Activated naive CD4-positive, alpha-beta T cell treated with anti-CD3 and anti-CD28 coated beads for 36 hours (primary cell): ENCODE measurements around the gene GDF10. TPM values are rescaled to one million over a fixed set of nuclear protein-coding genes. Genes with fewer than 3 reads are reported as not detected.

Experiments used
- CTCF ChIA-PET: fragments of 350-600 bp; sonication (Branson Sonifier 250); formaldehyde crosslinking; loops from one replicate; lab custom pipeline; 2021; ENCODE audit warnings: antibody characterized with exemption; lab: Charles Lee
- DNase-seq: peaks from one replicate; pipeline ENCODE4 v3.0.0-alpha.2; 2020
- H3K27ac Mint-ChIP-seq: one replicate; pipeline ENCODE4 v1.8.0; 2021; ENCODE audit warnings: mild to moderate bottlenecking, mixed read lengths
- H3K27me3 Mint-ChIP-seq: one replicate; pipeline ENCODE4 v1.8.0; 2021; ENCODE audit warnings: low read depth, mixed read lengths
- H3K36me3 Mint-ChIP-seq: one replicate; pipeline ENCODE4 v1.8.0; 2021; ENCODE audit warnings: low read depth, mixed read lengths
- H3K4me1 Mint-ChIP-seq: one replicate; pipeline ENCODE4 v1.8.0; 2021; ENCODE audit warnings: low read depth, mixed read lengths
- H3K4me3 Mint-ChIP-seq: one replicate; pipeline ENCODE4 v1.8.0; 2021; ENCODE audit warnings: mild to moderate bottlenecking, moderate library complexity, mixed read lengths
- H3K9me3 Mint-ChIP-seq: one replicate; pipeline ENCODE4 v1.8.0; 2021; ENCODE audit warnings: mixed read lengths
- intact Hi-C: fragments of 100-400 bp; cut with micrococcal nuclease; formaldehyde crosslinking; loops from one replicate; pipeline ENCODE4 v1.15.1; 2023
- total RNA-seq, 2 experiments: library from RNA; stranded (reverse); gene quantifications; one replicate each; pipeline ENCODE4 v1.2.3, GENCODE V29; 2021

GDF10 gene
- total RNA-seq, 2 experiments from 2014 or later, result 0.12 to 0.19 TPM

DNA sequence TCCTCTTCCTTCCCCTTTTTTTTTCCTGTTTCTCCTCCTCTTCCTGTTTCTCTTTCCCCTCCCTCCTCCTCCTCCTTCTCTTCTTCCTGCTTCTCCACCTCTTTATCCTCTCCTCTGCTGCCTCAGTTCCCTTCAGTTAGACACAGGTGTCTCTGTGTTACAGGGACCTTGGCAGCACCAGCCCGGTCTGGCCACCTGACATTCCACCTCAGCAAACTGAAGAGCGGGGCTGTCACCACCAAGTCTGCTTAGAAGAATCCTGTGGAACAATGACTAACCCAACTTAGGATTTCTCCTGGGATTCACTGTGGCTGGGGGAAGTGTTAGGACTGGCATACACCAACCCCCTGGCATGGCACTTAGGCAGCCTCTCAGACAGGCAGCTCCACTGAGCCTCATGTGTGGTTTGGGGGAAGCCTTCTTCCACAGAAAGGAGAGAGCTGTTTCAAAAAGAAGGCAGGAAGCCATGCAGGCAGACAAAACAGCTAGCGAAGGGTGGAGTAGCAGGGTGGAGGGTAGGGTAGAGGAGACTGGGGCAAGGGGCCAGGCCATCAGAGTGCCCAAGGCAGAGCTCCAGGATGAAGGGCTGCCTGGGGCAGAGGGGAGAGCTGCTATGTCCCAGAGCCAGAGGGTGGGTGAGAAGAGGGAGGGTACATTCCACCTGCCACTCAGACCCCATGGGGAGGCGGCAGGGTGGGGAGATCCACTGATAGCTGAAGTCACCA lies 13.2 kb upstream of the GDF10 start:
- Mint-ChIP-seq H3K4me3 (no peak overlapping the region), H3K4me1 (peaks cover 29% of the 10 kb centered on the region), H3K9me3 (no peaks in the 10 kb centered on the region), H3K27me3 (no peaks in the 10 kb centered on the region), H3K27ac (no peak overlapping the region), H3K36me3 (no peaks in the 10 kb centered on the region)
- CTCF ChIA-PET, result interaction anchor here (0.9 to 1.7 kb wide), 6 partner anchors 25 to 262 kb away, joined by 3 to 7 read pairs (median 3); no protein-coding TSS in a partner anchor
- DNase-seq, result no peak
- intact Hi-C loops, result loop anchor here (2.0 kb wide), 1 partner anchor 26 kb away; no protein-coding TSS in a partner anchor

- DNase-seq, result no peak
- intact Hi-C loops, result loop anchor here (2.0 kb wide), 1 partner anchor 27 kb away; no protein-coding TSS in a partner anchor
- H3K36me3 Mint-ChIP-seq, result no peaks in the 10 kb centered on the region
- H3K27me3 Mint-ChIP-seq, result no peaks in the 10 kb centered on the region
- H3K4me3 Mint-ChIP-seq, result no peak overlapping the region
- no peaks in the 10 kb centered on the region for H3K9me3 Mint-ChIP-seq
- peaks cover 29% of the 10 kb centered on the region for H3K4me1 Mint-ChIP-seq
- no peak overlapping the region for H3K27ac Mint-ChIP-seq
- CTCF ChIA-PET, result interaction anchor here (1.1 to 1.7 kb wide), 3 partner anchors 26 to 262 kb away, joined by 3 to 5 read pairs (median 3); no protein-coding TSS in a partner anchor
Observed at GRCh38 chr10:47287365-47287802, 12.6 kb upstream of the GDF10 start.

- CTCF ChIA-PET, result interaction anchor here (1.7 to 2.2 kb wide), 2 partner anchors 239 to 263 kb away, joined by 5 to 6 read pairs; no protein-coding TSS in a partner anchor
- peaks cover 29% of the 10 kb centered on the region for H3K4me1 Mint-ChIP-seq
- intact Hi-C loops, result loop anchor here (2.0 kb wide), 1 partner anchor 27 kb away; no protein-coding TSS in a partner anchor
- no peak overlapping the region for H3K4me3 Mint-ChIP-seq
- no peak for DNase-seq
- H3K9me3 Mint-ChIP-seq, result no peaks in the 10 kb centered on the region
- no peaks in the 10 kb centered on the region for H3K27me3 Mint-ChIP-seq
- no peak overlapping the region for H3K27ac Mint-ChIP-seq
- H3K36me3 Mint-ChIP-seq, result no peaks in the 10 kb centered on the region
Observed at GRCh38 chr10:47287805-47288204, 12.2 kb upstream of the GDF10 start.

DNA sequence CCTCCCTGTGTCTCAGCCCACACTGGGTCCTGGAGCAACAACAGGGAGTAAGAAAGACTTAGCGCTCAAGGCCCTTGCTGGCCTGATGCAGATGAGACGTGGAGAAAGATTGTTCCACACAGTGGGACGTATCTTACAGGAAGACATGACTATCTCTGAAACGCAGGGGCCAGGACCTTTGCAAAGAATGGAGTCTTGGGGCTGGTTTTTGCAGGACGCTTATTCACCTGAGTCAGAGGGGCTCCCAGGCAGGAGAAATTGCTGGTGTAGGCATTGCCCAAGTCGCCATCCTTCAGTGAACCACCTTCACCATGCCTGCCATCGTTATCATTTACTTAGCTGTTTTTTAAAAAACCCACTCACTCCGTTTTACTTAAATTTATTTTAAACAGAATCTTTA lies 11.8 kb upstream of the GDF10 start:
- Mint-ChIP-seq H3K4me3 (no peak overlapping the region), H3K4me1 (peaks cover 29% of the 10 kb centered on the region), H3K36me3 (no peaks in the 10 kb centered on the region), H3K9me3 (no peaks in the 10 kb centered on the region), H3K27ac (no peak overlapping the region), H3K27me3 (no peaks in the 10 kb centered on the region)
- no peak for DNase-seq
- CTCF ChIA-PET, result interaction anchor here (2.2 kb wide), 1 partner anchor 240 kb away, joined by 6 read pairs; no protein-coding TSS in a partner anchor
- intact Hi-C loops, result no loop called here

- intact Hi-C loops, result no loop called here
Observed at GRCh38 chr10:47288916-47289495, 11.0 kb upstream of the GDF10 start.

DNA sequence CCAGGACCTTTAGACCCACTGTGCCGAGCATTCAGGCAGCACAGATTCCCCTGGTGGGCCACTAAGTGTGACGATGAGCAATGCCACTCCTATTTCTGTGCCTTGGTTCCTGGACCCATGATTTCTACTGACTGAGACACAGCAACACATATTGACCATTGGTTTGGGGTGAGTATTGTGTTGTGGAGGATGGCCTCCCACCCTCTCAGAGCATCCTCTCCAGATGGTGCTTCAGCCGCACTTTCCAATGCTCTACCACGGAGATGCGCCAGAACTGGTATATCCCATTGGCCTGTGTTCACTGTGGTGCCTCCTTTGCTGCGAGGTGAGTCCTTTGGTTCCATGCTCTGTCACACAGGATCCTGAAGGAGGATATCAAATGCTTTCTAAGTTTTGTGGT lies 10.1 kb upstream of the GDF10 start:
- no peaks in the 10 kb centered on the region for H3K9me3 Mint-ChIP-seq
- no peak overlapping the region for H3K27ac Mint-ChIP-seq
- intact Hi-C loops, result no loop called here
- DNase-seq, result no peak
- CTCF ChIA-PET, result interaction anchor here (1.0 to 2.2 kb wide), 3 partner anchors 10 to 242 kb away, joined by 3 to 6 read pairs (median 3); partner anchors contain the start of gene GDF10
- H3K36me3 Mint-ChIP-seq, result no peaks in the 10 kb centered on the region
- peaks cover 26% of the 10 kb centered on the region for H3K4me1 Mint-ChIP-seq
- no peak overlapping the region for H3K4me3 Mint-ChIP-seq
- no peaks in the 10 kb centered on the region for H3K27me3 Mint-ChIP-seq

More at GRCh38 chr10:47288916-47289495, 11.0 kb upstream of the GDF10 start:
- Mint-ChIP-seq H3K4me3 (no peak overlapping the region), H3K9me3 (no peaks in the 10 kb centered on the region), H3K27ac (no peak overlapping the region), H3K4me1 (peaks cover 29% of the 10 kb centered on the region), H3K36me3 (no peaks in the 10 kb centered on the region), H3K27me3 (no peaks in the 10 kb centered on the region)
- DNase-seq, result no peak
- CTCF ChIA-PET, result interaction anchor here (1.0 to 2.2 kb wide), 3 partner anchors 9 to 241 kb away, joined by 3 to 6 read pairs (median 3); partner anchors contain the start of gene GDF10

GRCh38 chr10:47290338-47290737 lies 9.7 kb upstream of the GDF10 start:
- Mint-ChIP-seq H3K27me3 (no peaks in the 10 kb centered on the region), H3K4me1 (peaks cover 22% of the 10 kb centered on the region), H3K4me3 (no peak overlapping the region), H3K9me3 (no peaks in the 10 kb centered on the region), H3K36me3 (no peaks in the 10 kb centered on the region), H3K27ac (no peak overlapping the region)
- no peak for DNase-seq
- CTCF ChIA-PET, result interaction anchor here (1.6 kb wide), 1 partner anchor 243 kb away, joined by 3 read pairs; no protein-coding TSS in a partner anchor
- intact Hi-C loops, result no loop called here

- no peak for DNase-seq
- H3K27me3 Mint-ChIP-seq, result no peaks in the 10 kb centered on the region
- CTCF ChIA-PET, result interaction anchor here (1.6 kb wide), 1 partner anchor 244 kb away, joined by 3 read pairs; no protein-coding TSS in a partner anchor
- H3K36me3 Mint-ChIP-seq, result no peaks in the 10 kb centered on the region
- H3K27ac Mint-ChIP-seq, result no peak overlapping the region
- H3K4me1 Mint-ChIP-seq, result peaks cover 9% of the 10 kb centered on the region
- no peaks in the 10 kb centered on the region for H3K9me3 Mint-ChIP-seq
- intact Hi-C loops, result no loop called here
- H3K4me3 Mint-ChIP-seq, result no peak overlapping the region
Observed at GRCh38 chr10:47291682-47292081, 8.3 kb upstream of the GDF10 start.

- H3K4me1 Mint-ChIP-seq, result no peaks in the 10 kb centered on the region
- H3K4me3 Mint-ChIP-seq, result no peak overlapping the region
- CTCF ChIA-PET, result no interaction called here
- intact Hi-C loops, result no loop called here
- no peaks in the 10 kb centered on the region for H3K9me3 Mint-ChIP-seq
- no peaks in the 10 kb centered on the region for H3K36me3 Mint-ChIP-seq
- H3K27me3 Mint-ChIP-seq, result no peaks in the 10 kb centered on the region
- H3K27ac Mint-ChIP-seq, result no peak overlapping the region
- DNase-seq, result no peak
Observed at GRCh38 chr10:47294057-47294456, 5.9 kb upstream of the GDF10 start.

GRCh38 chr10:47294501-47294900 lies 5.5 kb upstream of the GDF10 start:
- Mint-ChIP-seq H3K4me1 (peaks cover under 1% of the 10 kb centered on the region), H3K27me3 (peaks cover under 1% of the 10 kb centered on the region), H3K36me3 (no peaks in the 10 kb centered on the region), H3K4me3 (no peak overlapping the region), H3K27ac (no peak overlapping the region), H3K9me3 (no peaks in the 10 kb centered on the region)
- CTCF ChIA-PET, result no interaction called here
- intact Hi-C loops, result no loop called here
- no peak for DNase-seq

DNA sequence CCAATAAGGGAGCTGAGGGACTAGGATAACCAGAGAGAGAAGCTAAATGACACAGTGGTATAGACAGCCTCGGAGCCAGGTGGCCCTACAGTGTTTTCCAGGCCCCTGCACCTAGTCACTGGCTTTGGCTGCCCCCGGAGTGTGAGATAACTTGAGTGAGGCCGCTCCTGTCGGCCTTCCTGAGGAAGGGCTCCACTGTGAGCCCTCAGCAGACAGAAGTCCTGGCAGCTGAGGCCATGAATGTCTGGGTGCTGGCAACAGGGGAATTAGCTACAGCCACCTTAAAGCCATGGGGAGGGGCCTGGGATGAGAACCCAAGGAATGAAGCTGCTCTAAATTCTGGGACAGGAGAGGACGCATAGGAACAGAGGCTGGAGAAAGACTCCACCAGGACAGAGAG lies 4.6 kb upstream of the GDF10 start:
- Mint-ChIP-seq H3K27me3 (peaks cover 3% of the 10 kb centered on the region), H3K9me3 (no peaks in the 10 kb centered on the region), H3K27ac (no peak overlapping the region), H3K36me3 (no peaks in the 10 kb centered on the region), H3K4me1 (peaks cover 4% of the 10 kb centered on the region), H3K4me3 (no peak overlapping the region)
- no peak for DNase-seq
- intact Hi-C loops, result no loop called here
- CTCF ChIA-PET, result interaction anchor here (1.5 to 2.3 kb wide), 2 partner anchors 12 to 35 kb away, joined by 4 to 9 read pairs; no protein-coding TSS in a partner anchor

- no peak for DNase-seq
- intact Hi-C loops, result no loop called here
- no peak overlapping the region for H3K4me3 Mint-ChIP-seq
- no peaks in the 10 kb centered on the region for H3K9me3 Mint-ChIP-seq
- no peaks in the 10 kb centered on the region for H3K36me3 Mint-ChIP-seq
- CTCF ChIA-PET, result interaction anchor here (1.5 to 3.6 kb wide), 4 partner anchors 13 to 249 kb away, joined by 4 to 14 read pairs (median 8); no protein-coding TSS in a partner anchor
- peaks cover 10% of the 10 kb centered on the region for H3K4me1 Mint-ChIP-seq
- H3K27ac Mint-ChIP-seq, result no peak overlapping the region
- H3K27me3 Mint-ChIP-seq, result peaks cover 9% of the 10 kb centered on the region
Observed at GRCh38 chr10:47296156-47296894, 3.7 kb upstream of the GDF10 start.
